Astrocyte of the spinal cord (primary cell): ENCODE data around the gene SP4.

Source experiments
- DNase-seq: peaks from one replicate; pipeline ENCODE4 v3.0.0; 2011; ENCODE audit warnings: low read depth, low spot score
- H3K4me3 ChIP-seq: 2 replicates; pipeline ENCODE4 v1.5.1; 2011; ENCODE audit warnings: low read depth, mild to moderate bottlenecking, low read length, moderate library complexity
- in situ Hi-C: cut with HindIII; loops from 2 replicates; pipeline ENCODE4 v1.10.0; 2017; ENCODE audit warnings: low sequenced_read_pairs
- TF ChIP-seq, protein P1 (sequence below): IDR thresholded peaks from 2 replicates; pipeline ENCODE4 v1.5.1; 2012; ENCODE audit warnings: low read depth, mild to moderate bottlenecking, low read length, inconsistent platforms

Gene SP4

GRCh38 chr7:21412410-21412851 is 15.5 kb upstream of the SP4 start:
- no peak overlapping the region for H3K4me3 ChIP-seq
- in situ Hi-C loops, result no loop called here
- DNase-seq, result no peak
- TF ChIP-seq, protein P1, sequence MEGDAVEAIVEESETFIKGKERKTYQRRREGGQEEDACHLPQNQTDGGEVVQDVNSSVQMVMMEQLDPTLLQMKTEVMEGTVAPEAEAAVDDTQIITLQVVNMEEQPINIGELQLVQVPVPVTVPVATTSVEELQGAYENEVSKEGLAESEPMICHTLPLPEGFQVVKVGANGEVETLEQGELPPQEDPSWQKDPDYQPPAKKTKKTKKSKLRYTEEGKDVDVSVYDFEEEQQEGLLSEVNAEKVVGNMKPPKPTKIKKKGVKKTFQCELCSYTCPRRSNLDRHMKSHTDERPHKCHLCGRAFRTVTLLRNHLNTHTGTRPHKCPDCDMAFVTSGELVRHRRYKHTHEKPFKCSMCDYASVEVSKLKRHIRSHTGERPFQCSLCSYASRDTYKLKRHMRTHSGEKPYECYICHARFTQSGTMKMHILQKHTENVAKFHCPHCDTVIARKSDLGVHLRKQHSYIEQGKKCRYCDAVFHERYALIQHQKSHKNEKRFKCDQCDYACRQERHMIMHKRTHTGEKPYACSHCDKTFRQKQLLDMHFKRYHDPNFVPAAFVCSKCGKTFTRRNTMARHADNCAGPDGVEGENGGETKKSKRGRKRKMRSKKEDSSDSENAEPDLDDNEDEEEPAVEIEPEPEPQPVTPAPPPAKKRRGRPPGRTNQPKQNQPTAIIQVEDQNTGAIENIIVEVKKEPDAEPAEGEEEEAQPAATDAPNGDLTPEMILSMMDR, result no peak

DNA sequence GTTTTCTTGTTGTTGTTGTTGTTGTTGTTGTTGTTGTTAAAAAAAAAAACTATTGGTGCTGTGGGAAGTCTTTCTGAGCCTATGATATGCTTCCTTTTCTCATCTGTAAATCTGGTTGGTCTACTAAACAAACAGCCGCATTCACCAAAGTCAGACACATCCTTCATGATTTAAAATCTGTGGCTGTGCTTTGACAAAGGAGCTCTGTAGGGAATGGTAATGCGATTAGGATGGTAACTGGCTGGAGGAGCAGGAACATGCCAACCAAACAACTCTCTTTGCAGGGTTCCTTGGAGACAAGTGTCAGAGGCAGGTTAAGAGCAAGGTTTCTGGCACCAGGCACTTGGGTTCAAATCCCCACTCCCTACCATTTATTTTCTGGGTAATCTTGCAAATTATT is 14.9 kb upstream of the SP4 start:
- H3K4me3 ChIP-seq, result no peak overlapping the region
- in situ Hi-C loops, result no loop called here
- TF ChIP-seq, protein P1, result no peak
- DNase-seq, result no peak

DNA sequence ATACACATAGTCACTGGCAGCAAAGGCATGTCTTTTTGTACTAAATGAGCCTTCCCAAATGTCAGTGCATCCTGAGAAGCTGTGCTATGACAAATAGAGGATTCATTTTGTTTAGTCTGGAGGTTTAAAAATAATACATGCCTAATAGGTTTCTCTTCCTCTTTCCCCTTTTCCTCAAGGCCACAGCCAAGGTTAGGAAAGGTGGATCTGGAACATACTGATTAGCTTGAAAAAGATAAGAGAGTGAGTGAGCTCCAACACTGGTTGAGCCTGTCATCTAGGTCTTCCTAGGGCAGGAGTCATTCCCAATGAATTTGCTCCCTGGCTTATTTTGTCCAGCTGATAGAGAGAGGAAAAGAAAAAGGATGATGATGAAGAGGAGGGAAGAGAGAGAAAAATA is 14.4 kb upstream of the SP4 start:
- H3K4me3 ChIP-seq, result no peak overlapping the region
- no peak for DNase-seq
- TF ChIP-seq, protein P1, result no peak
- in situ Hi-C loops, result no loop called here

GRCh38 chr7:21414795-21415393 is 13.0 kb upstream of the SP4 start:
- no peak overlapping the region for H3K4me3 ChIP-seq
- in situ Hi-C loops, result no loop called here
- no peak for DNase-seq
- TF ChIP-seq, protein P1, result no peak

GRCh38 chr7:21417647-21418046 is 10.2 kb upstream of the SP4 start:
- in situ Hi-C loops, result no loop called here
- no peak for DNase-seq
- no peak overlapping the region for H3K4me3 ChIP-seq
- TF ChIP-seq, protein P1, result no peak

- in situ Hi-C loops, result no loop called here
- TF ChIP-seq, protein P1, result no peak
- no peak overlapping the region for H3K4me3 ChIP-seq
- no peak for DNase-seq
Measured at GRCh38 chr7:21422751-21423150, 5.1 kb upstream of the SP4 start.
